SU-DHL-6 (cell line): Measurements from ENCODE around the gene BLTP3A.

Experiments
- EZH2phosphoT487 ChIP-seq: fragments of 200-600 bp; sonication (generic), shearing (Covaris generic); conservative IDR thresholded peaks from 2 replicates; pipeline ENCODE4 v1.6.1; 2018; ENCODE audit warnings: mild to moderate bottlenecking, antibody characterized with exemption, low read length, moderate library complexity, mixed read lengths
- TF ChIP-seq, protein P1 (sequence below): fragments of 200-600 bp; sonication (generic); IDR thresholded peaks from one replicate; pipeline ENCODE4 v1.5.1; 2017; ENCODE audit warnings: antibody characterized with exemption, mild to moderate bottlenecking, low read length, moderate library complexity; ENCODE audit not compliant: insufficient read depth, poor library complexity, severe bottlenecking

DNA sequence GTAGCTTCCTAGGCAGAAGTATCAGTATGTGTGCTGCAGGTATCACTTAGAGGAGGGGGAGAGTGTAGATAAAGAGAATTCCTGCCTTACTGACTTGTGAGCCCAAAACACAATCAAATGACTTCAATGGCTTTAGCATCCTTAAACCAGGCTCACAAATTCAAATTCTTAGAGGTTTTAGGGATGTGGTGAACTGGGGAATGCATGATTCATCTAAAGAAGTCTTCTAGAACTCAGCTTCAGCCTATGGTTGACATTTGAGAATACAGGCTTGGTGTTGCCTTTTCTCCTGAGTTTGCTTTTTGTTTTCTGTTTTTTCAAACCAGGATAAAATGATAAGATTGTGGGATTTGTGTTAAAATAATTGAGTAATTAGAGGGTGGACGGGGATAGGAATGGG lies 20.2 kb upstream of the BLTP3A start:
- TF ChIP-seq, protein P1, sequence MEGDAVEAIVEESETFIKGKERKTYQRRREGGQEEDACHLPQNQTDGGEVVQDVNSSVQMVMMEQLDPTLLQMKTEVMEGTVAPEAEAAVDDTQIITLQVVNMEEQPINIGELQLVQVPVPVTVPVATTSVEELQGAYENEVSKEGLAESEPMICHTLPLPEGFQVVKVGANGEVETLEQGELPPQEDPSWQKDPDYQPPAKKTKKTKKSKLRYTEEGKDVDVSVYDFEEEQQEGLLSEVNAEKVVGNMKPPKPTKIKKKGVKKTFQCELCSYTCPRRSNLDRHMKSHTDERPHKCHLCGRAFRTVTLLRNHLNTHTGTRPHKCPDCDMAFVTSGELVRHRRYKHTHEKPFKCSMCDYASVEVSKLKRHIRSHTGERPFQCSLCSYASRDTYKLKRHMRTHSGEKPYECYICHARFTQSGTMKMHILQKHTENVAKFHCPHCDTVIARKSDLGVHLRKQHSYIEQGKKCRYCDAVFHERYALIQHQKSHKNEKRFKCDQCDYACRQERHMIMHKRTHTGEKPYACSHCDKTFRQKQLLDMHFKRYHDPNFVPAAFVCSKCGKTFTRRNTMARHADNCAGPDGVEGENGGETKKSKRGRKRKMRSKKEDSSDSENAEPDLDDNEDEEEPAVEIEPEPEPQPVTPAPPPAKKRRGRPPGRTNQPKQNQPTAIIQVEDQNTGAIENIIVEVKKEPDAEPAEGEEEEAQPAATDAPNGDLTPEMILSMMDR = no peak
- TF ChIP-seq EZH2phosphoT487 = no peak
